HEK293 (cell line): ENCODE results near the gene SLC16A10.

ENCODE experiments used
- CTCF ChIA-PET: fragments of 350-600 bp; formaldehyde crosslinking; extraction: SDS; loops from one replicate; lab custom pipeline; 2021; ENCODE audit warnings: antibody characterized with exemption; lab: Yijun Ruan, JAX
- POLR2A ChIA-PET: fragments of 300-600 bp; formaldehyde crosslinking; extraction: SDS; loops from one replicate; lab custom pipeline; 2020; ENCODE audit warnings: antibody characterized with exemption, inconsistent platforms; lab: Yijun Ruan, JAX
- H3K27ac ChIP-seq: fragments of 200-500 bp; sonication (Bioruptor generic); 2 replicates; pipeline ENCODE4 v1.5.1; 2014; ENCODE audit warnings: low read depth, low read length, control low read depth, inconsistent platforms; ENCODE audit errors: extremely low read depth
- H3K36me3 ChIP-seq, 2 experiments: fragments of 200-500 bp in 1 of 2; sonication (Bioruptor generic) in 1 of 2; 1 replicate in 1 of 2; 2 replicates in 1 of 2; pipeline ENCODE4 v1.5.1; 2014 to 2017; ENCODE audit warnings: inconsistent platforms in 2 of 2, low read length in 2 of 2; ENCODE audit not compliant: control insufficient read depth in 2 of 2, insufficient read depth in 1 of 2
- H3K4me1 ChIP-seq: fragments of 200-500 bp; sonication (Bioruptor generic); 2 replicates; pipeline ENCODE4 v1.5.1; 2014; ENCODE audit warnings: mild to moderate bottlenecking, low read length, inconsistent platforms; ENCODE audit not compliant: control insufficient read depth, insufficient read depth
- H3K4me3 ChIP-seq: 2 replicates; pipeline ENCODE4 v1.5.1; 2011; ENCODE audit warnings: low read depth, mild to moderate bottlenecking, control low read depth, low read length, moderate library complexity
- H3K9me3 ChIP-seq: fragments of 200-500 bp; sonication (Bioruptor generic); 2 replicates; pipeline ENCODE4 v1.5.1; 2014; ENCODE audit warnings: low read depth, low read length, inconsistent platforms; ENCODE audit not compliant: control insufficient read depth, insufficient read depth
- ATF2 ChIP-seq: fragments of 450-650 bp; formaldehyde crosslinking; IDR thresholded peaks from 2 replicates; pipeline ENCODE4 v1.5.1; 2016; ENCODE audit warnings: missing biosample characterization, missing genetic modification characterization, low read depth
- FEZF1 ChIP-seq: fragments of 450-650 bp; formaldehyde crosslinking; IDR thresholded peaks from 2 replicates; pipeline ENCODE4 v1.5.1; 2016; ENCODE audit warnings: missing biosample characterization, missing genetic modification characterization
- IKZF3 ChIP-seq: fragments of 450-650 bp; IDR thresholded peaks from 2 replicates; pipeline ENCODE4 v1.5.0; 2018; ENCODE audit warnings: missing biosample characterization, mild to moderate bottlenecking, missing genetic modification characterization, moderate library complexity
- PRDM10 ChIP-seq: fragments of 450-650 bp; formaldehyde crosslinking; IDR thresholded peaks from 2 replicates; pipeline ENCODE4 v1.5.1; 2016; ENCODE audit warnings: missing biosample characterization, missing genetic modification characterization
- SCRT1 ChIP-seq: fragments of 450-650 bp; formaldehyde crosslinking; IDR thresholded peaks from 2 replicates; pipeline ENCODE4 v1.5.1; 2016; ENCODE audit warnings: missing biosample characterization, missing genetic modification characterization, borderline replicate concordance
- SCRT2 ChIP-seq: fragments of 450-650 bp; formaldehyde crosslinking; IDR thresholded peaks from 2 replicates; pipeline ENCODE4 v1.5.1; 2016; ENCODE audit warnings: missing biosample characterization, missing genetic modification characterization
- SP3 ChIP-seq: fragments of 450-650 bp; formaldehyde crosslinking; IDR thresholded peaks from 2 replicates; pipeline ENCODE4 v1.5.1; 2016; ENCODE audit warnings: missing biosample characterization, missing genetic modification characterization
- TCF7L2 ChIP-seq: IDR thresholded peaks from 2 replicates; pipeline ENCODE4 v1.6.1; 2011; ENCODE audit warnings: low read depth, mild to moderate bottlenecking, inconsistent platforms, low read length, moderate library complexity, borderline replicate concordance
- ZBTB20 ChIP-seq: fragments of 450-650 bp; formaldehyde crosslinking; IDR thresholded peaks from 2 replicates; pipeline ENCODE4 v1.5.1; 2016; ENCODE audit warnings: missing biosample characterization, missing genetic modification characterization
- ZNF10 ChIP-seq: fragments of 450-650 bp; formaldehyde crosslinking; IDR thresholded peaks from 2 replicates; pipeline ENCODE4 v1.5.1; 2017; ENCODE audit warnings: missing biosample characterization, missing genetic modification characterization
- ZNF175 ChIP-seq: fragments of 450-650 bp; formaldehyde crosslinking; IDR thresholded peaks from 2 replicates; pipeline ENCODE4 v1.5.1; 2016; ENCODE audit warnings: missing biosample characterization, missing genetic modification characterization
- ZNF211 ChIP-seq: fragments of 450-650 bp; formaldehyde crosslinking; IDR thresholded peaks from 2 replicates; pipeline ENCODE4 v1.5.1; 2016; ENCODE audit warnings: low read depth, missing biosample characterization, missing genetic modification characterization
- ZNF341 ChIP-seq: fragments of 450-650 bp; formaldehyde crosslinking; IDR thresholded peaks from 2 replicates; pipeline ENCODE4; 2016; ENCODE audit warnings: low read depth, missing biosample characterization, missing genetic modification characterization
- ZNF391 ChIP-seq: fragments of 450-650 bp; formaldehyde crosslinking; IDR thresholded peaks from 2 replicates; pipeline ENCODE4 v1.5.1; 2016; ENCODE audit warnings: low read depth, missing biosample characterization, missing genetic modification characterization, borderline replicate concordance
- ZNF600 ChIP-seq: fragments of 450-650 bp; formaldehyde crosslinking; IDR thresholded peaks from 2 replicates; pipeline ENCODE4 v1.5.1; 2016; ENCODE audit warnings: missing biosample characterization, missing genetic modification characterization
- ZSCAN30 ChIP-seq: fragments of 450-650 bp; IDR thresholded peaks from 2 replicates; pipeline ENCODE4 v1.5.1; 2018; ENCODE audit warnings: missing biosample characterization, mild to moderate bottlenecking, missing genetic modification characterization, moderate library complexity
- ZSCAN5A ChIP-seq: fragments of 450-650 bp; formaldehyde crosslinking; IDR thresholded peaks from 2 replicates; pipeline ENCODE4 v1.5.1; 2016; ENCODE audit warnings: missing biosample characterization, missing genetic modification characterization

The SLC16A10 gene

DNA sequence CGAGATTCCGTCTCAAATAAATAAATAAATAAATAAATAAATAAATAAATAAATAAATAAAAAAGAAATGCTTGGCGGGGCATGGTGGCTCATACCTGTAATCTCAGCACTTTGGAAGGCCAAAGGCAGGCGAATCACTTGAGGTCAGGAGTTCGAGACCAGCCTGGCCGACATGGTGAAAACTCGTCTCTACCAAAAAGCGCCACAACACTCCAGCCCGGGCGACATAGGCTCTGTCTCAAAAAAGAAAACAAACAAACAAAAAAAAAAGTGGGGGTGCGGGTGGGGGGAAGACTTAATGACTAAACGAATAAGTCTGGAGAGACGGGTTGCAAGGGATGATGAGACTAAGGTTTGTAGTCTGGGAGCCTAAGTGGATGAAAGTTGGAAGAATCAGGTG lies 170.7 kb downstream of the SLC16A10 start:
- H3K27ac ChIP-seq, result no peak overlapping the region
- no peak for TF ChIP-seq IKZF3 (tag by site-specific recombination)
- TF ChIP-seq ZSCAN5A, result no peak
- POLR2A ChIA-PET, result interaction anchor here (1.5 kb wide), 1 partner anchor 220 kb away, joined by 17 read pairs; no protein-coding TSS in a partner anchor
- H3K36me3 ChIP-seq, result peaks cover 4 to 9% of the 10 kb centered on the region in 2 experiments; a peak in 2 of 3 replicates
- H3K4me3 ChIP-seq, result no peak overlapping the region
- CTCF ChIA-PET, result interaction anchor here (0.6 to 2.7 kb wide), 19 partner anchors 7 to 1143 kb away, joined by 3 to 26 read pairs (median 5); no protein-coding TSS in a partner anchor
- H3K9me3 ChIP-seq, result no peaks in the 10 kb centered on the region
- H3K4me1 ChIP-seq, result no peaks in the 10 kb centered on the region

DNA sequence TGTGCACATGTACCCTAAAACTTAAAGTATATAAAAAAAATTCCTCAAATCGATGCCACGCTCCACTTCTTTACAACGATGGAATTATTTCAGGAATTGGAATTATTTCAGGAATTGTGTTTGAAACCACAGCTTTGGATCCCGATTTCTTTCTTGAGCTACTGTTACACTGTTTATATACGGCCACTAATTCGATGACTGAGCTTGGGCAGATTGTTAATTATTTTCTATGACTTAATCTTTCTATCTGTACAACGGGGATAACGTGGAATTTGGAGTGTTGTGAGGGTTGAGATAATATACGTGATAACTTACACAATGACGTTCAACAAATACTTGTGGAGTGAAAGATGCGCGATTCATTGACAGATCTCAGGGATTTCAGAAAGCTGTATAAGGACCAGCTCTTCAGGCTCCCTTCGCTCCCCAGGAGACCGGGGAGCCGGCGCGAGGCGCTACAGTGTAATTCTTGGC lies 171.3 kb downstream of the SLC16A10 start:
- H3K36me3 ChIP-seq, result peaks cover 5 to 11% of the 10 kb centered on the region in 2 experiments; a peak in 2 of 3 replicates
- TF ChIP-seq ZBTB20 (0 out of 2 replicates have a peak, but pooled peaks have one; percentile 38), FEZF1 (no peak), ZNF175 (no peak), ATF2 (tag by site-specific recombination) (0 out of 2 replicates have a peak, but pooled peaks have one; percentile 38), ZNF211 (tag by site-specific recombination) (no peak), ZNF600 (tag by site-specific recombination) (no peak), SCRT1 (peak; percentile 49), ZNF391 (no peak), ZNF341 (tag by site-specific recombination) (no peak), SCRT2 (peak; percentile 99), ZNF10 (tag by site-specific recombination) (no peak), PRDM10 (tag by site-specific recombination) (peak; percentile 96), ZSCAN30 (tag by site-specific recombination) (no peak; the same call in 1 of the 2 replicates), SP3 (tag by site-specific recombination) (no peak), TCF7L2 (no peak)
- H3K4me1 ChIP-seq, result no peaks in the 10 kb centered on the region
- H3K9me3 ChIP-seq, result no peaks in the 10 kb centered on the region
- ChIA-PET CTCF (interaction anchor here (0.6 to 2.7 kb wide), 57 partner anchors 8 to 1439 kb away, joined by 3 to 32 read pairs (median 4); partner anchors contain the start of gene TRAF3IP2), POLR2A (interaction anchor here (0.6 to 1.5 kb wide), 23 partner anchors 8 to 828 kb away, joined by 3 to 17 read pairs (median 3); partner anchors contain the start of genes AMD1, FAM229B, REV3L and RPF2)
- peak overlapping the region; percentile 20 for H3K4me3 ChIP-seq
- H3K27ac ChIP-seq, result no peak overlapping the region
